IMR-90 (cell line): Measurements from ENCODE around the gene SRP19. TPM values are rescaled to one million over a fixed set of nuclear protein-coding genes. Genes with fewer than 3 reads are reported as not detected.

ENCODE experiments used
- ATAC-seq: fragments of 200-7000 bp; cut with Tn5 transposase; 2 replicates; pipeline ENCODE4 v1.9.1; 2020; ENCODE audit warnings: low read depth, mild to moderate bottlenecking, moderate library complexity
- BruUV-seq: library from RNA; stranded (reverse); fragments of 400-500 nt; replicated peaks from 2 replicates; lab custom pipeline; 2021; lab: Mats Ljungman, UMichigan
- CTCF ChIA-PET: fragments of 300-600 bp; formaldehyde crosslinking; extraction: SDS; loops from one replicate; lab custom pipeline; 2021; ENCODE audit warnings: antibody characterized with exemption; lab: Yijun Ruan, JAX
- POLR2A ChIA-PET: fragments of 300-600 bp; sonication (Branson Sonifier 250); formaldehyde crosslinking; loops from one replicate; lab custom pipeline; 2022; ENCODE audit warnings: antibody characterized with exemption; ENCODE audit not compliant: unreplicated experiment; lab: Charles Lee
- DNase-seq: peaks from one replicate; pipeline ENCODE4 v3.0.0; 2013
- H2AFZ ChIP-seq: replicated peaks from 2 replicates; pipeline ENCODE3; 2013; ENCODE audit warnings: low read length, mild to moderate bottlenecking; ENCODE audit not compliant: poor library complexity
- H2AK5ac ChIP-seq: 2 replicates; pipeline ENCODE4 v1.6.1; 2013; ENCODE audit warnings: low read depth, low read length, inconsistent platforms
- H2AK9ac ChIP-seq: replicated peaks from 2 replicates; pipeline ENCODE3; 2013; ENCODE audit warnings: mild to moderate bottlenecking, low read depth, low read length, moderate library complexity; ENCODE audit not compliant: poor library complexity
- H2BK120ac ChIP-seq: 2 replicates; pipeline ENCODE4 v1.6.1; 2013; ENCODE audit warnings: low read depth, low read length, inconsistent platforms
- H2BK15ac ChIP-seq: 3 replicates; pipeline ENCODE4 v1.6.1; 2013; ENCODE audit warnings: low read depth, low read length, inconsistent platforms
- H2BK20ac ChIP-seq: 2 replicates; pipeline ENCODE4 v1.6.1; 2013; ENCODE audit warnings: low read depth, mild to moderate bottlenecking, inconsistent platforms, low read length, moderate library complexity
- H2BK5ac ChIP-seq: 2 replicates; pipeline ENCODE4 v1.6.1; 2013; ENCODE audit warnings: mild to moderate bottlenecking, low read depth, low read length, inconsistent platforms; ENCODE audit not compliant: poor library complexity, severe bottlenecking
- H3K14ac ChIP-seq: replicated peaks from 2 replicates; pipeline ENCODE4 v1.6.1; 2013; ENCODE audit warnings: low read depth, low read length, inconsistent platforms
- H3K18ac ChIP-seq: 2 replicates; pipeline ENCODE4 v1.6.1; 2013; ENCODE audit warnings: low read depth, low read length, control low read depth
- H3K23ac ChIP-seq: 2 replicates; pipeline ENCODE4 v1.6.1; 2013; ENCODE audit warnings: low read depth, low read length, inconsistent platforms
- H3K27ac ChIP-seq: 2 replicates; pipeline ENCODE4 v1.5.1; 2013; ENCODE audit warnings: mild to moderate bottlenecking, control low read depth, low read length; ENCODE audit not compliant: insufficient read depth
- H3K27me3 ChIP-seq: 2 replicates; pipeline ENCODE4 v1.6.1; 2013; ENCODE audit warnings: low read length; ENCODE audit not compliant: control insufficient read depth, insufficient read depth
- H3K36me3 ChIP-seq: 2 replicates; pipeline ENCODE4 v1.6.1; 2013; ENCODE audit warnings: low read length, mixed read lengths; ENCODE audit not compliant: control insufficient read depth, insufficient read depth
- H3K4ac ChIP-seq: 2 replicates; pipeline ENCODE4 v1.6.1; 2013; ENCODE audit warnings: low read depth, low read length, inconsistent platforms
- H3K4me1 ChIP-seq: 2 replicates; pipeline ENCODE4 v1.6.1; 2013; ENCODE audit warnings: low read length, mixed read lengths; ENCODE audit not compliant: control insufficient read depth, insufficient read depth
- H3K4me2 ChIP-seq: 2 replicates; pipeline ENCODE4 v1.6.1; 2013; ENCODE audit warnings: low read depth, mild to moderate bottlenecking, control low read depth, low read length, moderate library complexity
- H3K4me3 ChIP-seq: 2 replicates; pipeline ENCODE4 v1.5.1; 2013; ENCODE audit warnings: low read depth, mild to moderate bottlenecking, control low read depth, low read length, moderate library complexity; ENCODE audit not compliant: insufficient read depth
- H3K56ac ChIP-seq: 2 replicates; pipeline ENCODE4 v1.6.1; 2013; ENCODE audit warnings: low read length, inconsistent platforms; ENCODE audit not compliant: insufficient read depth; ENCODE audit errors: extremely low read depth
- H3K79me1 ChIP-seq, 2 experiments: 2 replicates each; pipeline ENCODE4 v1.6.1; 2013; ENCODE audit warnings: low read length in 2 of 2, inconsistent platforms in 1 of 2, low read depth in 1 of 2
- H3K9ac ChIP-seq: 2 replicates; pipeline ENCODE4 v1.6.1; 2013; ENCODE audit warnings: low read depth, low read length, control low read depth
- H3K9me1 ChIP-seq: 2 replicates; pipeline ENCODE4 v1.6.1; 2013; ENCODE audit warnings: low read length, inconsistent platforms; ENCODE audit not compliant: insufficient read depth
- H3K9me3 ChIP-seq: 2 replicates; pipeline ENCODE4 v1.6.1; 2013; ENCODE audit warnings: low read length; ENCODE audit not compliant: control insufficient read depth, insufficient read depth
- H4K20me1 ChIP-seq: 2 replicates; pipeline ENCODE4 v1.6.1; 2013; ENCODE audit warnings: low read length, inconsistent platforms; ENCODE audit not compliant: insufficient read depth
- H4K5ac ChIP-seq: 2 replicates; pipeline ENCODE4 v1.6.1; 2013; ENCODE audit warnings: mild to moderate bottlenecking, low read depth, low read length, control low read depth
- H4K8ac ChIP-seq, 2 experiments: 2 replicates each; pipeline ENCODE4 v1.6.1; 2013; ENCODE audit warnings: low read depth in 2 of 2, low read length in 2 of 2, control low read depth in 1 of 2, inconsistent platforms in 1 of 2
- H4K91ac ChIP-seq: 2 replicates; pipeline ENCODE4 v1.6.1; 2013; ENCODE audit warnings: low read depth, low read length, inconsistent platforms; ENCODE audit not compliant: insufficient read depth
- CHD1 ChIP-seq: IDR thresholded peaks from 2 replicates; pipeline ENCODE4 v1.6.1; 2012; ENCODE audit warnings: low read depth, low read length, improper control_type of control experiment
- WGBS, 2 experiments: methylation state at CpG; one replicate each; pipeline versions ENCODE4 v1.1.5 to v1.1.7; 2013; ENCODE audit warnings: missing lambda C conversion rate in 2 of 2; ENCODE audit not compliant: insufficient read length in 1 of 2; ENCODE audit errors: extremely low coverage in 2 of 2; 5-methylcytosine and 5-hydroxymethylcytosine counted together
- dilution Hi-C: fragments of 300-500 bp; cut with HindIII; formaldehyde crosslinking; loops from one replicate; pipeline ENCODE4 v1.14.3; 2018; ENCODE audit warnings: low sequenced_read_pairs; ENCODE audit not compliant: unreplicated experiment
- in situ Hi-C: fragments of 300-500 bp; cut with MboI; formaldehyde crosslinking; loops from 3 replicates; pipeline ENCODE4 v1.14.3; 2019; ENCODE audit warnings: low sequenced_read_pairs, inconsistent platforms, mixed read lengths
- intact Hi-C: fragments of 100-400 bp; cut with micrococcal nuclease; formaldehyde crosslinking; loops from 2 replicates; pipeline ENCODE4 v1.10.0; 2022
- polyA plus RNA-seq, 3 experiments: library from polyadenylated mRNA; depleted of rRNA; stranded (reverse); fragments of >200 nt; gene quantifications; 2 replicates each; pipeline ENCODE4 v1.2.3, GENCODE V29; 2012; ENCODE audit warnings: low replicate concordance in 1 of 3
- total RNA-seq: library from RNA; depleted of rRNA; stranded (reverse); fragments of >200 nt; gene quantifications from 2 replicates; pipeline ENCODE4 v1.2.3, GENCODE V29; 2012

The SRP19 gene
- total and polyA plus RNA-seq, 2 of the 4 experiments (the other 2 are of a cell fraction), result 10.0 to 61.5 TPM

DNA sequence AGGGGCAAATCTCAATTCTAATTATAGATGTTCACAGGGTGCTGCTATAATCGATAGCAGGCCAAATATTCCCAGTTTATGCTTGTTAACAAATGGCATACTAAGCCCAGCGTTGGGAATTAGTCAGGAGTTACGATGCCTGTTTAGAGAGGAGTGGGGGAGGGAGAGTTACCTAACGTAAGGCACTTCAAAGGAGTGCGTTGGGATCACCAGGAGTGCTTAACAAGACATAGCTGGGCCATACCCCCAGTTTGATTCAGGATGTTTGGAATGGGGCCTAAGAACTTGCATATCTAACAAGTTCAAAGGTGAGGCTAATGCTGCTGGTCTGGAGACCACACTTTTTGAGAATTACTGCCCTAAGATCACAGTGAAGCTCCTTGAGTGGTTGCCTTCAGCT is 14.5 kb upstream of the SRP19 start:
- no peak overlapping the region for H3K56ac ChIP-seq
- H2AFZ ChIP-seq, result no peak overlapping the region
- H3K4me1 ChIP-seq, result no peaks in the 10 kb centered on the region
- ATAC-seq (no peak), DNase-seq (no peak)
- H3K23ac ChIP-seq, result no peak overlapping the region
- ChIA-PET CTCF (no interaction called here), POLR2A (no interaction called here)
- no peak for TF ChIP-seq CHD1
- intact Hi-C loops (no loop called here), in situ Hi-C loops (loop anchor here (10.0 kb wide), 1 partner anchor 292 kb away; no protein-coding TSS in a partner anchor), dilution Hi-C loops (no loop called here)
- H2AK5ac ChIP-seq, result no peak overlapping the region
- H4K91ac ChIP-seq, result no peak overlapping the region
- H2BK5ac ChIP-seq, result no peak overlapping the region
- H3K18ac ChIP-seq, result no peak overlapping the region
- H3K4ac ChIP-seq, result no peak overlapping the region
- H3K27ac ChIP-seq, result no peak overlapping the region
- no peaks in the 10 kb centered on the region for H3K9me1 ChIP-seq
- H3K27me3 ChIP-seq, result no peaks in the 10 kb centered on the region
- no peaks in the 10 kb centered on the region for H3K9me3 ChIP-seq
- H2AK9ac ChIP-seq, result no peak overlapping the region
- no TSS peak for BruUV-seq
- H3K4me2 ChIP-seq, result no peak overlapping the region
- H4K20me1 ChIP-seq, result no peaks in the 10 kb centered on the region
- no peak overlapping the region for H4K5ac ChIP-seq
- no peak overlapping the region for H2BK20ac ChIP-seq
- H3K9ac ChIP-seq, result no peak overlapping the region
- H3K4me3 ChIP-seq, result no peak overlapping the region
- H3K79me1 ChIP-seq, result no peaks in the 10 kb centered on the region
- no CpG with 5 or more reads among the region's 5 CpGs for WGBS, 2 experiments
- no peak overlapping the region for H4K8ac ChIP-seq
- no peaks in the 10 kb centered on the region; the same call in 1 of the 2 replicates for H3K36me3 ChIP-seq
- H2BK120ac ChIP-seq, result no peak overlapping the region
- no peak overlapping the region for H3K14ac ChIP-seq
- no peak overlapping the region for H2BK15ac ChIP-seq
